Stimulated activated CD4-positive, alpha-beta T cell treated with anti-CD3 and anti-CD28 coated beads, Interleukin-1b, Interleukin-23, amount 100 ng/mL, for 24 hours (primary cell): Measurements from ENCODE around the gene LIMS1.

ENCODE experiments used
- DNase-seq, 4 experiments: peaks; one replicate each; pipeline ENCODE4 v3.0.0-alpha.2; 2020; ENCODE audit warnings: low read depth in 4 of 4, low spot score in 1 of 4

Gene LIMS1

GRCh38 chr2:108613261-108614042 is 79.2 kb downstream of the LIMS1 start:
- DNase-seq = no peak

- no peak for DNase-seq
Observed at GRCh38 chr2:108614043-108614545, 79.8 kb downstream of the LIMS1 start.

- no peak for DNase-seq
Observed at GRCh38 chr2:108614659-108615058, 80.4 kb downstream of the LIMS1 start.

GRCh38 chr2:108615480-108616090 is 81.3 kb downstream of the LIMS1 start:
- no peak for DNase-seq

GRCh38 chr2:108616318-108616717 is 82.0 kb downstream of the LIMS1 start:
- DNase-seq = no peak

- DNase-seq = no peak
Observed at GRCh38 chr2:108616751-108617161, 82.5 kb downstream of the LIMS1 start.

GRCh38 chr2:108617617-108618016 is 83.3 kb downstream of the LIMS1 start:
- no peak for DNase-seq

- DNase-seq = no peak
Observed at GRCh38 chr2:108619925-108620620, 85.8 kb downstream of the LIMS1 start.

GRCh38 chr2:108620656-108621055 is 86.4 kb downstream of the LIMS1 start:
- no peak for DNase-seq

GRCh38 chr2:108621087-108621559 is 86.9 kb downstream of the LIMS1 start:
- peak; percentile 34 to 54 (median 46) for DNase-seq

GRCh38 chr2:108621687-108622681 is 87.7 kb downstream of the LIMS1 start:
- DNase-seq = no peak

GRCh38 chr2:108623616-108624015 is 89.3 kb downstream of the LIMS1 start:
- no peak for DNase-seq

- no peak for DNase-seq
Observed at GRCh38 chr2:108625186-108625827, 91.0 kb downstream of the LIMS1 start.

- DNase-seq = no peak
Observed at GRCh38 chr2:108625828-108626195, 91.5 kb downstream of the LIMS1 start.

- no peak for DNase-seq
Observed at GRCh38 chr2:108626995-108627394, 92.7 kb downstream of the LIMS1 start.

GRCh38 chr2:108627911-108628567 is 93.8 kb downstream of the LIMS1 start:
- DNase-seq = no peak

GRCh38 chr2:108628936-108629335 is 94.7 kb downstream of the LIMS1 start:
- DNase-seq = no peak

GRCh38 chr2:108629417-108629816 is 95.1 kb downstream of the LIMS1 start:
- DNase-seq = no peak

GRCh38 chr2:108630567-108631405 is 96.5 kb downstream of the LIMS1 start:
- no peak for DNase-seq
